Activated CD8-positive, alpha-beta memory T cell treated with anti-CD3 and anti-CD28 coated beads for 36 hours (primary cell): ENCODE results near the gene MYCBP2. TPM values are rescaled to one million over a fixed set of nuclear protein-coding genes. Genes with fewer than 3 reads are reported as not detected.
"Not testable (repeated sequence)": the region's sequence is repeated elsewhere in the genome, so short reads cannot be mapped to it uniquely, and the experiment has no call there.

ENCODE experiments used
- CTCF ChIA-PET: fragments of 350-600 bp; sonication (Branson Sonifier 250); formaldehyde crosslinking; loops from one replicate; lab custom pipeline; 2021; ENCODE audit warnings: antibody characterized with exemption; lab: Charles Lee
- POLR2A ChIA-PET: fragments of 350-600 bp; sonication (Branson Sonifier 250); formaldehyde crosslinking; loops from one replicate; lab custom pipeline; 2021; ENCODE audit warnings: antibody characterized with exemption; lab: Charles Lee
- total RNA-seq, 2 experiments: library from RNA; stranded (reverse); gene quantifications; one replicate each; pipeline ENCODE4 v1.2.3, GENCODE V29; 2021

MYCBP2 gene
- total RNA-seq: 100 to 1,000 TPM; 100 to 102 TPM

GRCh38 chr13:77326905-77327604 is at the start of gene MYCBP2:
Gene MYCBP2, minus strand, starts transcription at chr13:77327094. Its CDS starts 319 bp downstream, at chr13:77326775.
- CTCF ChIA-PET: interaction anchor here (1.0 to 1.5 kb wide), 3 partner anchors 10 to 151 kb away, joined by 3 to 10 read pairs (median 4); no protein-coding TSS in a partner anchor
- POLR2A ChIA-PET: interaction anchor here (0.6 to 2.9 kb wide), 10 partner anchors 9 to 453 kb away, joined by 3 to 16 read pairs (median 3); partner anchors contain the start of gene SLAIN1

GRCh38 chr13:77375560-77376108 is 48.7 kb upstream of the MYCBP2 start:
- ChIA-PET CTCF (no interaction called here), POLR2A (no interaction called here)

GRCh38 chr13:77374786-77375185 is 47.9 kb upstream of the MYCBP2 start:
- POLR2A ChIA-PET: no interaction called here
- CTCF ChIA-PET: no interaction called here

- POLR2A ChIA-PET: no interaction called here
- CTCF ChIA-PET: no interaction called here
Measured at GRCh38 chr13:77374339-77374738, 47.4 kb upstream of the MYCBP2 start.

- POLR2A ChIA-PET: interaction anchor here (0.6 kb wide), 1 partner anchor 105 kb away, joined by 5 read pairs; no protein-coding TSS in a partner anchor
Measured at GRCh38 chr13:77373502-77373901, 46.6 kb upstream of the MYCBP2 start.

GRCh38 chr13:77372275-77372674 is 45.4 kb upstream of the MYCBP2 start:
- CTCF ChIA-PET: no interaction called here

More at GRCh38 chr13:77373502-77373901, 46.6 kb upstream of the MYCBP2 start:
- CTCF ChIA-PET: no interaction called here

GRCh38 chr13:77370888-77371287 is 44.0 kb upstream of the MYCBP2 start:
- CTCF ChIA-PET: no interaction called here

More at GRCh38 chr13:77372275-77372674, 45.4 kb upstream of the MYCBP2 start:
- POLR2A ChIA-PET: no interaction called here

GRCh38 chr13:77362166-77362565 is 35.3 kb upstream of the MYCBP2 start:
- POLR2A ChIA-PET: no interaction called here
- CTCF ChIA-PET: no interaction called here

More at GRCh38 chr13:77370888-77371287, 44.0 kb upstream of the MYCBP2 start:
- POLR2A ChIA-PET: no interaction called here

- CTCF ChIA-PET: no interaction called here
Measured at GRCh38 chr13:77360032-77360685, 33.3 kb upstream of the MYCBP2 start.

GRCh38 chr13:77359171-77359570 is 32.3 kb upstream of the MYCBP2 start:
- CTCF ChIA-PET: no interaction called here
- POLR2A ChIA-PET: no interaction called here

More at GRCh38 chr13:77360032-77360685, 33.3 kb upstream of the MYCBP2 start:
- POLR2A ChIA-PET: no interaction called here

GRCh38 chr13:77358001-77358400 is 31.1 kb upstream of the MYCBP2 start:
- CTCF ChIA-PET: no interaction called here
- POLR2A ChIA-PET: no interaction called here

- CTCF ChIA-PET: no interaction called here
Measured at GRCh38 chr13:77356155-77356554, 29.3 kb upstream of the MYCBP2 start.

GRCh38 chr13:77353995-77354394 is 27.1 kb upstream of the MYCBP2 start:
- POLR2A ChIA-PET: no interaction called here
- CTCF ChIA-PET: no interaction called here

More at GRCh38 chr13:77356155-77356554, 29.3 kb upstream of the MYCBP2 start:
- POLR2A ChIA-PET: no interaction called here

GRCh38 chr13:77351315-77351714 is 24.4 kb upstream of the MYCBP2 start:
- ChIA-PET POLR2A (no interaction called here), CTCF (no interaction called here)

GRCh38 chr13:77350811-77351210 is 23.9 kb upstream of the MYCBP2 start:
- ChIA-PET CTCF (interaction anchor here (0.5 kb wide), 1 partner anchor 40 kb away, joined by 3 read pairs; no protein-coding TSS in a partner anchor), POLR2A (no interaction called here)

- POLR2A ChIA-PET: no interaction called here
- CTCF ChIA-PET: no interaction called here
Measured at GRCh38 chr13:77349365-77349764, 22.5 kb upstream of the MYCBP2 start.

GRCh38 chr13:77347351-77347750 is 20.5 kb upstream of the MYCBP2 start:
- CTCF ChIA-PET: not testable (repeated sequence)
- POLR2A ChIA-PET: interaction anchor here (0.5 kb wide), 1 partner anchor 131 kb away, joined by 9 read pairs; no protein-coding TSS in a partner anchor

GRCh38 chr13:77345150-77345780 is 18.4 kb upstream of the MYCBP2 start:
- CTCF ChIA-PET: interaction anchor here (0.8 kb wide), 1 partner anchor 44 kb away, joined by 3 read pairs; no protein-coding TSS in a partner anchor
- POLR2A ChIA-PET: interaction anchor here (0.8 to 1.9 kb wide), 4 partner anchors 15 to 57 kb away, joined by 3 to 12 read pairs (median 5); partner anchors contain the start of gene MYCBP2

GRCh38 chr13:77343841-77344240 is 16.9 kb upstream of the MYCBP2 start:
- POLR2A ChIA-PET: no interaction called here

More at GRCh38 chr13:77343841-77344240, 16.9 kb upstream of the MYCBP2 start:
- CTCF ChIA-PET: no interaction called here
